ENCODE data around the gene ADARB2.

- TF ChIP-seq CTCF (IDR thresholded peaks at IDR 0.05) = no peak
- TF ChIP-seq POLR2A (IDR thresholded peaks at IDR 0.05) = no peak
Observed at GRCh38 chr10:1671366-1672000, 65.8 kb downstream of the ADARB2 start.
